ENCODE data around the gene URI1.
"Not testable (repeated sequence)": the region's sequence is repeated elsewhere in the genome, so short reads cannot be mapped to it uniquely, and the experiment has no call there.

URI1 gene

GRCh38 chr19:29942404-29943261 lies 594 bp downstream of the URI1 start:
- peak; percentile 80 for DNase-seq

- DNase-seq, result no peak
Measured at GRCh38 chr19:29943615-29944014, 1.6 kb downstream of the URI1 start.

- DNase-seq, result no peak
Measured at GRCh38 chr19:29944390-29945012, 2.5 kb downstream of the URI1 start.

GRCh38 chr19:29945017-29945416 lies 3.0 kb downstream of the URI1 start:
- no peak for DNase-seq

GRCh38 chr19:29945433-29945832 lies 3.4 kb downstream of the URI1 start:
- no peak for DNase-seq

- no peak for DNase-seq
Measured at GRCh38 chr19:29946645-29947044, 4.6 kb downstream of the URI1 start.

- no peak for DNase-seq
Measured at GRCh38 chr19:29947871-29948270, 5.8 kb downstream of the URI1 start.

GRCh38 chr19:29948759-29949470 lies 6.9 kb downstream of the URI1 start:
- DNase-seq, result not testable (repeated sequence)

- no peak for DNase-seq
Measured at GRCh38 chr19:29952177-29952576, 10.1 kb downstream of the URI1 start.

GRCh38 chr19:29952646-29953045 lies 10.6 kb downstream of the URI1 start:
- DNase-seq, result no peak

GRCh38 chr19:29953352-29954247 lies 11.6 kb downstream of the URI1 start:
- no peak for DNase-seq

GRCh38 chr19:29956855-29957254 lies 14.8 kb downstream of the URI1 start:
- no peak for DNase-seq

GRCh38 chr19:29961311-29961710 lies 19.3 kb downstream of the URI1 start:
- no peak for DNase-seq

GRCh38 chr19:29962793-29963192 lies 20.8 kb downstream of the URI1 start:
- no peak for DNase-seq

- no peak for DNase-seq
Measured at GRCh38 chr19:29963576-29963975, 21.5 kb downstream of the URI1 start.

GRCh38 chr19:29964171-29964570 lies 22.1 kb downstream of the URI1 start:
- DNase-seq, result no peak

GRCh38 chr19:29965492-29965891 lies 23.5 kb downstream of the URI1 start:
- no peak for DNase-seq

GRCh38 chr19:29966142-29966541 lies 24.1 kb downstream of the URI1 start:
- DNase-seq, result not testable (repeated sequence)

GRCh38 chr19:29966588-29967249 lies 24.7 kb downstream of the URI1 start:
- no peak for DNase-seq

- no peak for DNase-seq
Measured at GRCh38 chr19:29967623-29968022, 25.6 kb downstream of the URI1 start.

- DNase-seq, result no peak
Measured at GRCh38 chr19:29969891-29970290, 27.9 kb downstream of the URI1 start.

GRCh38 chr19:29971002-29971401 lies 29.0 kb downstream of the URI1 start:
- no peak for DNase-seq
